NCI-H510A (cell line): ENCODE measurements around the gene SULF2.

Experiments used
- DNase-seq: peaks from one replicate; lab custom pipeline; 2025; lab: John Stamatoyannopoulos, UW

SULF2 gene

GRCh38 chr20:47669152-47669425, 116.2 kb downstream of the SULF2 start:
- no peak for DNase-seq

GRCh38 chr20:47668313-47669151, 116.7 kb downstream of the SULF2 start:
- no peak for DNase-seq

GRCh38 chr20:47667531-47668312, 117.6 kb downstream of the SULF2 start:
- no peak for DNase-seq

- DNase-seq, result no peak
These were observed 118.2 kb downstream of the SULF2 start for GRCh38 chr20:47667086-47667485.

GRCh38 chr20:47666304-47666703, 119.0 kb downstream of the SULF2 start:
- no peak for DNase-seq

GRCh38 chr20:47665221-47665991, 119.9 kb downstream of the SULF2 start:
- no peak for DNase-seq

- no peak for DNase-seq
These were observed 120.5 kb downstream of the SULF2 start for GRCh38 chr20:47664744-47665143.

GRCh38 chr20:47664068-47664437, 121.2 kb downstream of the SULF2 start:
- no peak for DNase-seq

- no peak for DNase-seq
These were observed 121.8 kb downstream of the SULF2 start for GRCh38 chr20:47663354-47664067.

- DNase-seq, result no peak
These were observed 122.6 kb downstream of the SULF2 start for GRCh38 chr20:47662483-47663353.

- no peak for DNase-seq
These were observed 123.6 kb downstream of the SULF2 start for GRCh38 chr20:47661714-47662113.

- no peak for DNase-seq
These were observed 124.1 kb downstream of the SULF2 start for GRCh38 chr20:47660983-47661700.

- no peak for DNase-seq
These were observed 124.7 kb downstream of the SULF2 start for GRCh38 chr20:47660602-47660905.

GRCh38 chr20:47659904-47660601, 125.2 kb downstream of the SULF2 start:
- no peak for DNase-seq

GRCh38 chr20:47656318-47656717, 129.0 kb downstream of the SULF2 start:
- DNase-seq, result no peak

GRCh38 chr20:47655635-47656034, 129.6 kb downstream of the SULF2 start:
- DNase-seq, result no peak

- no peak for DNase-seq
These were observed 130.9 kb downstream of the SULF2 start for GRCh38 chr20:47654370-47654769.

- DNase-seq, result no peak
These were observed 131.4 kb downstream of the SULF2 start for GRCh38 chr20:47653869-47654268.

GRCh38 chr20:47652794-47653193, 132.5 kb downstream of the SULF2 start:
- no peak for DNase-seq

- DNase-seq, result no peak
These were observed 133.0 kb downstream of the SULF2 start for GRCh38 chr20:47652301-47652700.
